GM20000 (cell line): ENCODE measurements around the gene ECD.
"Not testable (repeated sequence)": the region's sequence is repeated elsewhere in the genome, so short reads cannot be mapped to it uniquely, and the experiment has no call there.

ENCODE experiments used
- DNase-seq: peaks from one replicate; pipeline ENCODE4 v3.0.0; 2012; ENCODE audit warnings: low spot score
- TF ChIP-seq, protein P1 (sequence below): IDR thresholded peaks from 2 replicates; pipeline ENCODE4 v1.5.1; 2012; ENCODE audit warnings: mild to moderate bottlenecking, control low read depth; ENCODE audit errors: extremely low read depth, missing control alignments

Gene ECD

DNA sequence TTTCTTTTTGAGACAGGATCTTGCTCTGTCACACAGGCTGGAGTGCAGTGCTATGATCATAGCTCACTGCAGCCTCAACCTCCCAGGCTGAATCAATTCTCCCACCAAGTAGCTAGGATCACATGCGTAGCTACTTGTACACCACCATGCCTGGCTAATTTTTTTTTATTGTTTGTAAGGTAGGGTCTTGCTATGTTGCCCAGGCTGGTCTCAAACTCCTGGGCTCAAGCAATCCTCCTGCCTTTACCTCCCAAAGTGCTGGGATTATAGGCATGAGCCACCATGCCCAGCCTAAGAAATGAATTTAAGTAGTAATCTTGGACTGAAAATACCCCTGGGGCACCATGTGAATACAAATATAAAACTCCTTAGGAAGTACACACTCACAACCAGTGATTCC, 51.8 kb downstream of the ECD start:
- no peak for DNase-seq
- TF ChIP-seq, protein P1, sequence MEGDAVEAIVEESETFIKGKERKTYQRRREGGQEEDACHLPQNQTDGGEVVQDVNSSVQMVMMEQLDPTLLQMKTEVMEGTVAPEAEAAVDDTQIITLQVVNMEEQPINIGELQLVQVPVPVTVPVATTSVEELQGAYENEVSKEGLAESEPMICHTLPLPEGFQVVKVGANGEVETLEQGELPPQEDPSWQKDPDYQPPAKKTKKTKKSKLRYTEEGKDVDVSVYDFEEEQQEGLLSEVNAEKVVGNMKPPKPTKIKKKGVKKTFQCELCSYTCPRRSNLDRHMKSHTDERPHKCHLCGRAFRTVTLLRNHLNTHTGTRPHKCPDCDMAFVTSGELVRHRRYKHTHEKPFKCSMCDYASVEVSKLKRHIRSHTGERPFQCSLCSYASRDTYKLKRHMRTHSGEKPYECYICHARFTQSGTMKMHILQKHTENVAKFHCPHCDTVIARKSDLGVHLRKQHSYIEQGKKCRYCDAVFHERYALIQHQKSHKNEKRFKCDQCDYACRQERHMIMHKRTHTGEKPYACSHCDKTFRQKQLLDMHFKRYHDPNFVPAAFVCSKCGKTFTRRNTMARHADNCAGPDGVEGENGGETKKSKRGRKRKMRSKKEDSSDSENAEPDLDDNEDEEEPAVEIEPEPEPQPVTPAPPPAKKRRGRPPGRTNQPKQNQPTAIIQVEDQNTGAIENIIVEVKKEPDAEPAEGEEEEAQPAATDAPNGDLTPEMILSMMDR: no peak

DNA sequence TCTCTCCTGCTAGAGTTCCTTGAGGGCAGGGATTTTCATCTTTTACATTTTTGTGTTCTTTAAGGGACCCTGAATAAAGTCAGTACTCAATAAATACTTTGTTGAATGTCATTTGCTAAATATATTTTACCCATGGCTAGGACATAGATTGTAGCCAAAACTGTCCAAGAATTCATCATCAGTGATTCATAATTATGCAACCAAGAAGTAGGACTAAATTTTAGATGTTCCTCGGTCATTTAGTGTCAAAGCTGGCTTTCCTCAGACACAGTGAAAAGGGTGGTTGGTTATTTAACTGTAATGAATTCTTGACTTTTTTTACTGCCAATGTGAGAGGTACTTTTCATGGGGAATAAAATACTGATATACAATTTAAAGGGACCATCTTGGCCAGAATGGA, 54.3 kb downstream of the ECD start:
- no peak for DNase-seq
- TF ChIP-seq, protein P1: no peak

DNA sequence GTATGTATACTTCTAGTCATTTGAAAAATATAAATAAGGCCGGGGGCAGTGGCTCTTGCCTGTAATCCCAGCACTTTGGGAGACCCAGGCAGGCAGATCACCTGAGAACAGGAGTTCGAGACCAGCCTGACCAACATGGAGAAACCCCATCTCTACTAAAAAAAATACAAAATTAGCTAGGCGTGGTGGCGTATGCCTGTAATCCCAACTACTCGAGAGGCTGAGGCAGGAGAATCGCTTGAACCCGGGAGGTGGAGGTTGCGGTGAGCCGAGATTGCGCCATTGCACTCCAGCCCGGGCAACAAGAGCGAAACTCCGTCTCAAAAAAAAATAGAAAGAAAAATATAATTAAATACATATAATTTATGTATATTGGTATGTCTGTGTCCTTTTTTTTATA, 55.8 kb downstream of the ECD start:
- DNase-seq: not testable (repeated sequence)

DNA sequence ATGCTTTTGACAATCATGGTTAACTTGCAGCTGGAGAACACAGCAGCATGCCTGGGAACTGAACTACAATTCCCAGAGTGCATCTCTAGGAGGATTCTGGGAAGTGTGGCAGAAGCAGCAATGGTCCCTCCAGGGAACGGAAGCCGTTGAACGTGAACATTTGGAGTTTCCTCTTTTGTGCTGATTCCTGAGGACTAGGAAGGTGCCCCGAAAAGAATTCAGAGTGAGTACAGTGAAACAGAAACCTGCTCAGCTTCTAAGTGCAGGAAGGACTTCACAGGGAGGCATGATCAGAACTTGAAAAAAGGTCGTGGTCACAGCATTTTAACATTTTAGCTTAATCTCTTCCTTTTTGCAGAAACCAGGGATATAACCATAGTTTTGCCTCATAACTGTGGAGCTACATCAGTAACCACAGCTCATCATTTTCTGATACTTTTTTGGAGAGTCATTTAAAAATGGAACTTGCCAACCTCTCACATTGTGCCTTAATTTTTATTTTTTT, 57.4 kb downstream of the ECD start, which contains the start of gene NUDT13:
Gene NUDT13, plus strand, starts transcription at position 111 of the 505 bp plus-strand sequence. CDS start 3,911 bp downstream, outside the sequence.
- TF ChIP-seq, protein P1: no peak
- peak; percentile 55 for DNase-seq

DNA sequence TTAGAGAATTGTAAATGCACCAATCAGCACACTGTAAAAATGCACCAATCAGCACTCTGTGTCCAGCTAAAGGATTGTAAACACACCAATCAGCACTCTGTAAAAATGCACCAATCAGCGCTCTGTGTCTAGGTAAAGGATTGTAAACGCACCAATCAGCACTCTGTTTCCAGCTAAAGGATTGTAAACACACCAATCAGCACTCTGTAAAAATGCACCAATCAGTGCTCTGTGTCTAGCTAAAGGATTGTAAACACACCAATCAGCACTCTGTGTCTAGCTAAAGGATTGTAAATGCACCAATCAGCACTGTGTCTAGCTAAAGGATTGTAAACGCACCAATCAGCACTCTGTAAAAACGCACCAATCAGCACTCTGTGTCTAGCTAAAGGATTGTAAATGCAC, 58.6 kb downstream of the ECD start:
- DNase-seq: not testable (repeated sequence)

DNA sequence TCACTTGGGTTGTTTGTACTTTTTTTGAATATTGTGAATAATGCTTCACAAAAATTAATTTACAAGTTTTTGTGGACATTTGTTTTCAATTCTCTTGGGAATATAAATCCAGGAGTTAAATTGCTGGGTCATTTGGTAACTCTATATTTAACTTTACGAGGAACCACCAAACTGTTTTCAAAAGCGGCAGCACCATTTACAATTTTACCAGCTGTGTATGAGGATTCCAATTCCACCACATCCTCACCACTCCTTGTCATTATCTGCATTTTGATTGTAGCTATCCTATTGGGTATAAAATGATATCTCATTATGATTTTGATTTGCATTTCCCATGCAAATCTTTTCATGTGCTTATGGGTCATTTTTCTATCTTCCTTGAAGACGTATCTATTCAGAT, 61.5 kb downstream of the ECD start:
- TF ChIP-seq, protein P1: no peak
- no peak for DNase-seq

DNA sequence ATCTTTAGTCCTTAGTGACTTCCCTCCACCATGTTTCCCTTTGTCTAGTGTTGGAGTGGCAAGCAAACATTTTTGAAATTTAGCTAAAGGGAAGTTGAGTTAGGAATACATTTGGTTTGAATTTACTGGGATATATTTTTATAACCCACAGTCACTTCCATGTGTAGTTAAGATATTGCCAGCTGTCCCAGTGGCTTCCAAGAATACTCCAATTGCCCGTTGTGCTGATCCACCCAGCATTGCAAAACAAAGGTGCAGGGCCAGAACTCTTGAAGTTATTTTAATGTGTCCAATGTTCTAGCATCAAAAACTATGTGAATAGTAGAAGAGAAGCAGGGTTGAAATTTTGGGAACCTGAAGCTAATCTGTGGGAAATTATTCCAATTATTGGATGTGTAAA, 68.7 kb downstream of the ECD start:
- TF ChIP-seq, protein P1: no peak
- DNase-seq: no peak

DNA sequence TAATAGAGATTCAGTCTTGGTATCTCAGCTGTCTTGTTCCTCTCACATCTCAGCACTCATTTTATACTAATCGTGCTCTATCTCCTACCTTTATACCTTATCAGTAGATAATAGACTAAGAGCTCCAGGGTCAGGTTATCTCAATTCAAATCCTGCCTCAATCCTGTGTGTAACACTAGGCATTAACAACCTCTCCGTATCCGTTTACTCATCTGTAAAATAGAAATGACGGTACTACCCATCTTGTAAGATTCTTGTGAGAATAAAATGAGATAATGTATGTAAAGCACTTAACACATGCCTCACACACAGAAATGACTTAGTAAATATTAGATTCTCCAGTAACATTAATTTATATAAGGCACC, 70.5 kb downstream of the ECD start:
- TF ChIP-seq, protein P1: no peak
- no peak for DNase-seq
